NCI-H446 treated with DMSO at 0.1 percent for 48 hours (cell line): ENCODE data around the gene IP6K3.

ENCODE experiments used
- DNase-seq: peaks from one replicate; lab custom pipeline; 2025; lab: John Stamatoyannopoulos, UW

The IP6K3 gene

GRCh38 chr6:33777398-33778388 lies 31.0 kb upstream of the IP6K3 start:
- no peak for DNase-seq

GRCh38 chr6:33776764-33777163 lies 30.1 kb upstream of the IP6K3 start:
- DNase-seq: no peak

DNA sequence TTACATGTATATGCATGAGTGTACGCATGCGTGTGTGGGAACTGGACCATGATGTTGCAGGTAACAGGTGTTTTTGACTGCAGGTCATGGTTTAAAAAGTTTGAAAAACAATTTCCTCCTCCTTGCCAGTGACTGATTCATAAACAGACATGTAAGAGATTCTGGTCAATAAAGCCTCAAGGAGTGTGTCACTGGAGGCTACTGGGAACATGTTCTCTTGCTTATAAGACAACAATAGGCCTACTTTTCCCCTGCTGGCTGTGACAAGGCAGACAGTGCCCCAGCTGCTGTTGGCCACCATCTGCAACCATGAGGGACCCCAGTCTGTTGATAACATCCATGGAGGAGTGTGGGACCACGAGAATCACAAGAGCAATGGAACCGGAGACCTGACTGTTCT lies 29.5 kb upstream of the IP6K3 start:
- no peak for DNase-seq

GRCh38 chr6:33774774-33775173 lies 28.1 kb upstream of the IP6K3 start:
- DNase-seq: no peak

GRCh38 chr6:33772902-33773472 lies 26.3 kb upstream of the IP6K3 start:
- no peak for DNase-seq

- no peak for DNase-seq
These were observed 25.6 kb upstream of the IP6K3 start for GRCh38 chr6:33772082-33772830.

GRCh38 chr6:33771146-33772081 lies 24.7 kb upstream of the IP6K3 start:
- DNase-seq: no peak

DNA sequence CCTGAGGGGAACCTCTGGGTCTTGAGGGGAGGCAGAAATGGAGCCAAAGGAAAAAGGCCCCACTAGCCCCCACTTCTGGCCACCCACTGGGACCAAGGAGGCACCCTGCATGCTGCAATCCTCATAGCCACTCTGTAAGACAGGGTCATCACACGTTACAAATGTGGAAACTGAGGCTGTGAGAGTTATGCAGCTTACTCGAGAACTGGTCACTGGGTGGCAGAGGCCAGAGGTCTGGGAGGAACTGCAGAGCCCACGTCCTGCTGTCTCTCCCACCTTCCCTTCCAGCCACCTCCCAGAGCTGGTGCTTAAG lies 24.1 kb upstream of the IP6K3 start:
- no peak for DNase-seq

GRCh38 chr6:33770124-33770832 lies 23.6 kb upstream of the IP6K3 start:
- no peak for DNase-seq

GRCh38 chr6:33769248-33769821 lies 22.6 kb upstream of the IP6K3 start:
- DNase-seq: no peak

DNA sequence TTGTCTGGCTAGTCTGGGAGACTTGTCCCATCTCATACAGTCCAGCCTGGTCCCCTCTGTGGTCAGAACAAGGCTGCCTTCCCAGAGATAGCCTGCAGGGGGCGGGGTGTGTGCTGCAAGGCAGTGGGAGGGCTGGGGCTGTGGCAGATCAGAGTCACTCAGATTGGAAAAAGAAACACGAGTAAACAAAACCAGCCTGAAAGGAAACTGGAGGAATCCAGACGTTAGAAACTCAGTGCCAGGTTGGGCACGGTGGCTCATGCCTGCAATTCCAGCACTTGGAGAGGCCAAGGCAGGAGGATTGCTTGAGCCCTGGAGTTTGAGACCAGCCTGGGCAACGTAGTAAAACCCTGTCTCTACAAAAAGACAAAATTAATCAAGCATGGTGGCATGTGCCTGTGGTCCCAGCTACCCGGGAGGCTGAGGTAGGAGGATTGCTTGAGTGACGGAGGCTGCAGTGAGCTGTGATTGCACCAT lies 22.0 kb upstream of the IP6K3 start:
- DNase-seq: peak; percentile 20

DNA sequence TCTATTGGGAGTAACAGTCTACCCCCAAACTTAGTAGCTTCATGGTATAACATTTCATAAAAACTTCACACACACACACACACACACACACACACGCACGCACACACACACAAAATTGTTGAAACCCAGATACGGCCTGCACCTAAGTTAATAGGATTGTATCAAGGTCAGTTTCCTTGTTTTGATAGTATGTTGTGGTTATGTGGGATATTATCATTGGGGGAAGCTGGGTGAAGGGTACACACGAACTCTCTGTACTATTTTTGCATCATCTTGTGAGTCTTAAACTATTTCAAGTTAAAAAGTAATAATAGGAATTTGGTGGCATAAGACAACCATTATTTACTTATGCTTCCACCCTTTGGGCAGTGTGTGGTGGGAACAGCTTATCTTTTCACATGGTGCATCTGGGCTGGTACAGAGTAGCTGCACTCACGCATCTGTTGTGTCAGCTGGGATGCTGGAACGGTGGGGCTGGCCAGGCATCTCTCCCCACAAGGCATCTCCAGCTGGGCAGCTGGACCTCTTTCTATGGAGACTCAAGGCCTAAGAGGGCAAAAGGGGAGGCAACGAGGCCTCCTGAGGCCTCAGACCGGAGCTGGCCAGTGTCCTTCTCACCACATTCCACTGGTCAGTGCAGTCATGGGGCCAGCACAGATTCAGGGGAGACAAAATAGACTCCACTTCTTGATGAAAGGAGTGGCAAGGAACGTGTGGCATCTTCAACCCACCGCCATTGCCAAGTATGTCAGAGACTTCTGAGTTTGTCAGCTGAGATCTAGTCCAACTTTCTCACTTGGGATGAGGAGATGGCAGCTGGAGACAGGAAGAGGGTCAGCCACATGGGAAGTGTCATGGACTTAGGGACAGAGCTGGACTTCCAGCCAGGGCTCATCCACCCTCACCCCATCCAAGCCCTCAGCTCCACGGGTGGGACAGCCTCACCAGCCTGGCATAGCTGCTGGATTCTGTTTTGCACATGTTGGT lies 20.5 kb upstream of the IP6K3 start:
- no peak for DNase-seq

DNA sequence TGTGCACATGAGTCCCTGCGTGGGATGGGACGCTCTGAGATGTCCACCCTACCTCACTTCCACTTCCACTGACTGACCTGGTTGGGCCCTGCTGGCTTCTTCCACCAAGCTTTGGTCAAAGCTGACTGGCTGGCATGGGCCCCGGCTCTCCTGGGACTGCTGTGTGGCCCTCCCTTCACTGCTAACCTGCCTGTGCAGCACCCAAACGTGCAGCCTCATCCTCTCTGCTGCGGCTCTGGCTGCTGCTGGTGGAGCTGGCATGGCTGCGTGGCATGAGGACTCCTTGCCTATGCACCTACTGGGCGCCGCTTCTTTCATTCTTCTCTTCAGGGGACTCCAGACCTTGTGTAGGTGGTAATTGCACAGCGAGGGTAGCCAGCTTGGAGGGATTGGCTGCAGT lies 18.7 kb upstream of the IP6K3 start:
- DNase-seq: no peak

DNA sequence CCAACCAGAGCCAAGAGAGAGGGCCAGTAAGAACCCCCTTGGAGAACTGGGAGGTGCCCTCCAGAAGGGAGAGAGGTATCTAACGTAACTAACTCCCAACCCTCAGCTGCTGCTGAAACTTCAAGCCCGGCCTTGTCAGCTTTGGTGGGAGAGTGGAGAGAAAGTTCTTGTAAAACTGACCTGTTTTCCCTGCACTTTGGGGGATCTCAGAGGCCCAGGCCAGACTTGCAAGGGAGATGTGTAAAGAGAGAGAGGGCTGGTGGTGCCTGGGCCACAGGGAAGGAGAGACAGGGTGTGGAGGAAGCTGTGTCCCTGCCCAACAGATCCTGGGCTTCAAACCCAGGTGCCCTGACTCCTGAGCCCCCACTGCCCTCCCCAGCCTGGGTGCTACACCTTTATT lies 17.3 kb upstream of the IP6K3 start:
- no peak for DNase-seq

- DNase-seq: no peak
These were observed 16.8 kb upstream of the IP6K3 start for GRCh38 chr6:33763483-33763882.

DNA sequence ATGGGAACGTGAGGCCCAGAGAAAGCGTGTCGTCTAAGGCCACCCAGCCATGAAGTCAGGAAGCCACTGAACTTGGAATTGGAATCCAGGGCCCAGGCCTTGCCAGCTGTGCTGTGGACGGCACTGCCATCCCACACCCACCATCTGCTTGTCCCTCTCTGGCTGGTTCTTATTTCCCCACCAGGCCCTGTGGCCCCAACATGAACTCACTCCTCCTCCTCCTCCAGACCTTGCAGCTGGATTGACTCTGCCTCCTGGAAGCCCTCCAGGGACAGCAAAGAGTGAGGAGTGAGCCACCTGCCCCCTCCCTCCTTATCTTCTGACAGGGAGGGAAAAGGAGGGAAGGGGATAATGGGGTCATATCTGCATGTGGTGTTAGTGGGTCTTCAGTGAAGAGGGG lies 16.0 kb upstream of the IP6K3 start:
- DNase-seq: no peak

DNA sequence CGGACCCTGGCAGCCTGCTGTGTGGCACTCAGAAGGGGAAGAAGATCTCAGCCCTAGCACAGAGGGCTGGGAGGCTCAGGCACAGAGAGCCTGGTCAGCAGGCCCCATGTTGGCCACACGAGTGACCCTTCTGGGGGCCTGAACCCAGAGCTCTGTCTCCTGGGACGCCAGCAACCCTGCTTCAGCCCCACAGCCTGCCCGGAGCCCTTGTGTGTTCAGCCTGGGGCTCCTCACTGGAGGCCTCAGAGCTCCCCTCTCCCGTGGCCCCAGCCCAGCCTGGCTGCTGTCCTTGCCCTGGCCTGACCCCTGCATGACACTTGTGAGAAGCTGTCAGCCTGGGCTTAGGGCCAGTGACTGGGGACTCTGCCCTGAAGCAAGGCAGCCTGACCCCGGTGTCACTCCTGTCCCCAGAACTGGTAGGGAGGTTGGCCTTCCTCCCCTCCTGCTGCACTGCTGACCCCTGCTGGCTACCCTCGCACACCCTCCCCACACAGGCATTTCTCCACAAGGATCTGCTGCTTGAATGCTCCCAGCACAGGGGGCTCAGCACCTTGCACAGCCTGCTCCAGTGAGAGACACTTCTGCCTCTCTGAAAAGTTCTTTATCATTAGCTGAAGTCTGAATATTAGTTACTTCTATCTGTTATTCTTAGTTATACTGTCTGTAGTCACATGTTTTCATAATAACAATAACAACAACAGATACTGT lies 15.4 kb upstream of the IP6K3 start:
- no peak for DNase-seq

DNA sequence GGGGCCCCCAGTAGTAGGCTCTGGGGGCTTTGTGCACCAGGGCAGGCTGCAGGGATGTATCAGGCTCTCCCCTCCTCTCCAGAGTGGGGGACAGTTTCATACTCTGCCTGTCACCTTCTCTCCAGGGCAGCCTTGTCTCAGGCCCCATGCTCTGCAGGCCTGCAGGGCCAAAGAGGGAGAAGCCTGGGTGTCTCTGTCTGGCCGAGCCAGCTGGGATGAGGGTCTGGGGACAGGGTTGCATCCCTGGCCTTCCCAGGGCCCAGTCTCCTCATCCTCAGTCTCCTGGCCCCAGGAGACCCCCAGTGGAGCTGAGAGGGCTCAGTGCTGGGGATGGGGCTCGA lies 14.8 kb upstream of the IP6K3 start:
- DNase-seq: no peak
